ENCODE results near the gene CDH2. TPM values are rescaled to one million over a fixed set of nuclear protein-coding genes. Genes with fewer than 3 reads are reported as not detected.

Gene CDH2
- total RNA-seq, 2 donors from 2014 or later: 110 to 178 TPM

- DNase-seq (no peak), ATAC-seq (no peak)
- intact Hi-C loops (cut with DNase I): no loop called here
These were observed 140.4 kb downstream of the CDH2 start for GRCh38 chr18:28036488-28036887.

- intact Hi-C loops (cut with DNase I): no loop called here
- ATAC-seq: no peak
- no peak for DNase-seq
These were observed 142.4 kb downstream of the CDH2 start for GRCh38 chr18:28034567-28034966.

GRCh38 chr18:28032177-28032576, 144.8 kb downstream of the CDH2 start:
- DNase-seq (no peak), ATAC-seq (no peak)
- intact Hi-C loops (cut with DNase I): no loop called here

GRCh38 chr18:28030458-28030857, 146.5 kb downstream of the CDH2 start:
- no peak for ATAC-seq
- intact Hi-C loops (cut with DNase I): no loop called here
- no peak for DNase-seq

GRCh38 chr18:28027755-28028154, 149.2 kb downstream of the CDH2 start:
- DNase-seq: no peak
- ATAC-seq: no peak
- intact Hi-C loops (cut with DNase I): no loop called here

GRCh38 chr18:28019425-28020108, 157.4 kb downstream of the CDH2 start:
- no peak for ATAC-seq
- intact Hi-C loops (cut with DNase I): loop anchor here in 1 of 2 donors (10.0 kb wide), 1 partner anchor 135 kb away; no protein-coding TSS in a partner anchor
- no peak for DNase-seq

GRCh38 chr18:28018351-28018750, 158.6 kb downstream of the CDH2 start:
- intact Hi-C loops (cut with DNase I): loop anchor here in 1 of 2 donors (10.0 kb wide), 1 partner anchor 136 kb away; no protein-coding TSS in a partner anchor
- ATAC-seq: no peak
- no peak for DNase-seq

- ATAC-seq (no peak), DNase-seq (no peak)
- intact Hi-C loops (cut with DNase I): loop anchor here in 1 of 2 donors (10.0 kb wide), 1 partner anchor 139 kb away; no protein-coding TSS in a partner anchor
These were observed 161.3 kb downstream of the CDH2 start for GRCh38 chr18:28015671-28016070.

GRCh38 chr18:28013066-28013465, 163.9 kb downstream of the CDH2 start:
- DNase-seq: no peak
- intact Hi-C loops (cut with DNase I): loop anchor here in 1 of 2 donors (10.0 kb wide), 1 partner anchor 142 kb away; no protein-coding TSS in a partner anchor
- no peak for ATAC-seq

GRCh38 chr18:28012336-28012735, 164.6 kb downstream of the CDH2 start:
- ATAC-seq: no peak
- intact Hi-C loops (cut with DNase I): loop anchor here in 1 of 2 donors (10.0 kb wide), 1 partner anchor 142 kb away; no protein-coding TSS in a partner anchor

GRCh38 chr18:28009589-28009988, 167.3 kb downstream of the CDH2 start:
- no peak for ATAC-seq
- DNase-seq: no peak
- intact Hi-C loops (cut with DNase I): no loop called here

More at GRCh38 chr18:28012336-28012735, 164.6 kb downstream of the CDH2 start:
- no peak for DNase-seq

GRCh38 chr18:28007841-28008240, 169.1 kb downstream of the CDH2 start:
- intact Hi-C loops (cut with DNase I): no loop called here
- no peak for DNase-seq
- ATAC-seq: no peak

- DNase-seq (no peak), ATAC-seq (peak in 1 of 2 donors; percentile 53)
- intact Hi-C loops (cut with DNase I): no loop called here
These were observed 171.8 kb downstream of the CDH2 start for GRCh38 chr18:28005164-28005563.

GRCh38 chr18:28004606-28005005, 172.3 kb downstream of the CDH2 start:
- intact Hi-C loops (cut with DNase I): no loop called here
- peak in 1 of 2 donors; percentile 19 for ATAC-seq
- DNase-seq: no peak

- intact Hi-C loops (cut with DNase I): no loop called here
These were observed 173.5 kb downstream of the CDH2 start for GRCh38 chr18:28003451-28003850.

GRCh38 chr18:28002841-28003240, 174.1 kb downstream of the CDH2 start:
- intact Hi-C loops (cut with DNase I): no loop called here
- ATAC-seq (no peak), DNase-seq (no peak)

More at GRCh38 chr18:28003451-28003850, 173.5 kb downstream of the CDH2 start:
- ATAC-seq (peak; percentile 55 to 57), DNase-seq (no peak)

GRCh38 chr18:27996801-27997272, 180.1 kb downstream of the CDH2 start:
- no peak for DNase-seq
- ATAC-seq: no peak
- intact Hi-C loops (cut with DNase I): loop anchor here in 1 of 2 donors (5.0 kb wide), 1 partner anchor 110 kb away; no protein-coding TSS in a partner anchor

- intact Hi-C loops (cut with DNase I): loop anchor here in 1 of 2 donors (5.0 kb wide), 1 partner anchor 111 kb away; no protein-coding TSS in a partner anchor
- ATAC-seq (peak; percentile 36 to 64), DNase-seq (no peak)
These were observed 181.0 kb downstream of the CDH2 start for GRCh38 chr18:27995770-27996502.

GRCh38 chr18:27994571-27994970, 182.4 kb downstream of the CDH2 start:
- DNase-seq (no peak), ATAC-seq (no peak)
- intact Hi-C loops (cut with DNase I): no loop called here

- ATAC-seq (no peak), DNase-seq (no peak)
- intact Hi-C loops (cut with DNase I): no loop called here
These were observed 185.5 kb downstream of the CDH2 start for GRCh38 chr18:27991391-27991790.
